NCI-H526 treated with DMSO at 0.1 percent for 48 hours (cell line): Measurements from ENCODE around the gene ZXDC.

Source experiments
- DNase-seq: peaks from one replicate; lab custom pipeline; 2025; lab: John Stamatoyannopoulos, UW

ZXDC gene

DNA sequence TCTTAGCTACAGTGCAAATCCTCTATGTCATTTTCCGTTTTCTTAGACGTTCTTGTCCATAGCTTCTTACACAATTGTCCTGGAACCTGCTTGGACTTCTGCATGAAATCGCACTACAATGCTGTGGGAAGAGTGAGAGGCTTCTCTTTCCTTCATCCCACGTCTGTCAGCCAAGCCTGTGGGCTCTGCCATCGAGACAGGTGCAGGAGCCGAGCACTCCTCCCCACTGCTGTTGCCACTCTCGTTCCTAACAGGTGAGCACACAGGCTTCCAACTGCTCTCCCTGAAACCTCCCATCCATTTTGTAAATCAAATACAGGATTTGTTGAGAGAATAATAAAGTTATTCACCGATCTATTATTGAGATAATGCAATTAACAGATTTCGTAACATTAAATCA, 23.5 kb downstream of the ZXDC start:
- no peak for DNase-seq

- DNase-seq = no peak
These were observed 24.2 kb downstream of the ZXDC start for GRCh38 chr3:126451511-126451910.

DNA sequence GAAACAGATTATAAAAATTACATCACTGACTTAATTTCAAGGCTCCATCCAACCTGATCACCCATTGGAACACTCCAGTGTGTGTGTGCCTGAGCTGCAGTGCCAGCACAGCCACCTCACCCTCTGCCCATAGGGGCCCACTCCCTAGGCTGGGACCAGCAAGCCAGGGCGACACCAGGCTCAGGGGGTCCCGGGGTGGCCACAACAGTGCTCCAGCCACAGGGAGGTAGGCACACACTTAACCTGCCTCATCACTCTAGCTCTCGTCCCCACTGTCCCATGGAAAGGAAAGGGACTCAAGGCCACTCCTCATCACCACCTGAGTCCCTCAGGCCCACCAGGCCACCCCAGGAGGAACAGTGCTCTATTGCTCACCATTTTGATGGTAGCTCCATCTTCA, 24.9 kb downstream of the ZXDC start:
- no peak for DNase-seq

DNA sequence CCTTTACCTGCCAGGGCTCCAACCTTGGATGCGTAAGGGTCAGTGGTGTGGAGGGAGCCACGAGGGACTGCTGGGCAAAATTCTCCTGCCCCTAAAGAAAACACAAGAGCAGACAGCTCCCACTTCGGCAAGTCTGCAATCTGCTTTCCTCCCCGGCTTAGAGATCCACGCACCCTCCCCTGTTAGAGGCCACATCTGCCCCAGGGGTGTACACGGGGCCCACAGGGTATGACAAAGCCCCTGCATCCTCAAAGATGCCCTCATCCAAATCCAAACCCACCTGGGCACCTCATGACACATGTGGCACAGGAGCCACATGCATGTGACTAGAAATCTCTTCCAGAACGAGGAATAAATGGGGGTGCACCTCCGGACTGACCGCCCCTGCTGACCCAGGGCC, 25.5 kb downstream of the ZXDC start:
- no peak for DNase-seq

DNA sequence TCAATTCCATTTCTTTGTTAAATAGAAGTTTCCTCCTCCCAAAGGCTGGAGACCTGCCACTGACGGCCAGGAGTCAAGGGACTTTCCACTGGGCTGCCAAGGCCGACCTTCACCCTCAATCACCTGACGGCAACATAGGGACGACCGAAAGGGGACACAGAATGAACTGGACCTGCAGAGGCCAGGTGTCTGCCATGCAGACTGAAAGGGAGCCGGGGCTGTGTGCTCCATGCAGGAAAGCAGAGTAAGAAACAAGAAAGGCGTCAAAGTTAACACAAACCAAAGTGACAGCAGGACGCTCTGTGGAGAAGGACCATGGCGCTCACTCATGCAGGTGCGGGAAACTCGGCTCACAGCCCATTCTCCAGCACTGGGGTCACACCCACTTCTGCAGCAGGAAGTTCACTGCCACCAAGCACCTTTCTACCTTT, 26.1 kb downstream of the ZXDC start:
- DNase-seq = no peak

DNA sequence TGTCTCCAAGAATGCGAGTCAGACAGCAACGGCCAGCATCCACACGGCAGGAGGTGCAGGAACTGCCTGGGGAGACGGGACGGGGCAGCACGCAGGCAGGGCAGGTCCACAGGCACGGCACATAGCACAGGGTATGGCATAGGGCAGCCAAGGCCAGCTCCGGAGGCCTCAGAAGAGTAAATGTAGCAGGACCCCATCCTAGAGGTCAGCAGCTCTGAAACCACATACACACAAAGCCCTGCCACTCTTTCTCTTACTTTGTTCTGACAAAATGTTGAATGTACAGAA, 26.9 kb downstream of the ZXDC start:
- DNase-seq = no peak

GRCh38 chr3:126448136-126448892, 27.4 kb downstream of the ZXDC start:
- no peak for DNase-seq

- no peak for DNase-seq
These were observed 28.1 kb downstream of the ZXDC start for GRCh38 chr3:126447456-126448106.

DNA sequence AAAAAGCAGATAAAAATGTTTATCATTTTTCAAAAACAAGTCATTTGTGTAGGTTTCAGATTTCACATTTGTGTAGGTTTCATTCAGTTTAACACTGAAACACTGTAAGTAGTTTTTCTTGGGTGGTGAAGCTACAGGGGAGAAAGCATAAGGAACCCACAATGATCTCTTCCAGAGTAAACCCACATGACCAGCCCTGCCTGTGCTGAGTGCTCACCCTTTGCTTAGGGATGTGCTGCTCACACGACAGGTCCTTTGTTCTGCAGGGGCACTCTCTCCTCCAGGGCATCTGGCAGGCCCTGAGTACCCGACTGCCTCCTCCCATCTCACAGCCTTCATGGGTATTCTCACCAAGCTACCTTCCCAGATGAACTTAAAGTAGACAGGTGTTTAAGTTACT, 28.9 kb downstream of the ZXDC start:
- DNase-seq = no peak

GRCh38 chr3:126446301-126446700, 29.4 kb downstream of the ZXDC start:
- no peak for DNase-seq

DNA sequence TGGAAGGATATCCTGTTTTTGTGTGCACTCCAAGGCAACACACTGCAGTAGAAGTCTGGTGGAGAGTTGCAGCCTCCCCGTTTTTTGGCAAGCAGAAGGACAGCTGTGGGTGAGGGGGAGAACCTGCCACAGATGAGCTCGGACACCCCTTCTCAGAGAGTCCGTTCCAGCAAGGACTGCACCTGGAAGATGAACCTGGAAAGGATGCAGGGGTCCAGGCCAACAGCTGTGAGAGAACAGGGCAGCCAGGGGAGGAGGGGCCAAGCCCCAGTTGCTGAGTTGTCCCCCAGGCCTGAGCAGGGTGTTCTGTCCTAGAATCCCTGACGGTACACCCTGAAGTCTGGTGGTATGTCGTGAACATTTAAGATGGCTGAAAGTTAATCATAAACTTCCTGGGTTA, 30.2 kb downstream of the ZXDC start:
- DNase-seq = no peak

DNA sequence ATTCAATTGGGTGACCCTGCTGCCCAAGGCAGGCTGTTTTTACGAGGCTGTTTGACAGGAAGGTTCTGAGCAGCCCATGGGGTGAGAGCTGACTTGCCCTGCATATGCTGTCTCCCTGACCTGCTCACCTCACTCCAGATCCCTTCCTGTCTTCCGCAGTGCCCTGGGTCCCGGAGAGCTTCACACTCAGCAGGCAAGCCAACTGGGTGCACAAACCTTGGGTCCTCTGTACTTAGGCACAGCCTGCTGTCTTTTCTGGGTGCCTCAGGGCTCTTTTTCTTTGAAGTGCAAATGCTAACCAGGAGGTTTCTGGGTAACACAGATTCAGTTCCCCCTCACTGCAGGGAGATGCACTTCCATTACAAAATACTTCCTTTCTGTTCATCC, 32.8 kb downstream of the ZXDC start:
- no peak for DNase-seq

GRCh38 chr3:126442094-126442855, 33.4 kb downstream of the ZXDC start:
- DNase-seq = no peak

DNA sequence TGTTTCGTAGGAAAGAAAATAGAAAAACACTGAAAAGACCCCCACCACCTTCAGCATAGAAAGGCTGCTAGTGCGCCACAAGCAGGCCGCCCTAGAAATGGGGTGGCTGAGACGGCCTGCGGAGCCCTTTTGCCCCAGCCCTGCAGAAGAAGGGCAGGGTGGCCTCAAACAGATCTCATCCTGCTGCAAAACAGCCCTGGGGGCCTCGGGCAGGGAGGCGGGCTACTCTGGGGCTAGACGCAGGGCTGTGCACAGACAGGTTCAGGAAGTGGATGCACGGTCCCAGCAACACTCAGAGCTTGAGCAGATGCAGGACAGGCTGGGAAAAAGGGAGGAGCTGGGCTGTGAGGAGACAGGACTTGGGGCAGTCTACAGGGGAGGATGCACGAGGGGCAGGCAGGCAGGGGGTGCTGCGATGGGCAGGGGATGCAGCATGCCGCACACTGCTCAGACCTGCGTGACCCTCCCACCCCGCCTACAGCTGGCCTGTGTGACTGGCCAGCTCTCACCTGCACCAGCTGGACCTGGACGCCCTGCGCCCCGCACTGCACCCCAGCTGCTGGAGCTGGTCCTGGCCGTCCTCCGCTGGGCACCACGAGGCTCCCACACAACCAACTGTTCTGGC, 34.3 kb downstream of the ZXDC start:
- DNase-seq = no peak

GRCh38 chr3:126440709-126440995, 35.0 kb downstream of the ZXDC start:
- DNase-seq = no peak

DNA sequence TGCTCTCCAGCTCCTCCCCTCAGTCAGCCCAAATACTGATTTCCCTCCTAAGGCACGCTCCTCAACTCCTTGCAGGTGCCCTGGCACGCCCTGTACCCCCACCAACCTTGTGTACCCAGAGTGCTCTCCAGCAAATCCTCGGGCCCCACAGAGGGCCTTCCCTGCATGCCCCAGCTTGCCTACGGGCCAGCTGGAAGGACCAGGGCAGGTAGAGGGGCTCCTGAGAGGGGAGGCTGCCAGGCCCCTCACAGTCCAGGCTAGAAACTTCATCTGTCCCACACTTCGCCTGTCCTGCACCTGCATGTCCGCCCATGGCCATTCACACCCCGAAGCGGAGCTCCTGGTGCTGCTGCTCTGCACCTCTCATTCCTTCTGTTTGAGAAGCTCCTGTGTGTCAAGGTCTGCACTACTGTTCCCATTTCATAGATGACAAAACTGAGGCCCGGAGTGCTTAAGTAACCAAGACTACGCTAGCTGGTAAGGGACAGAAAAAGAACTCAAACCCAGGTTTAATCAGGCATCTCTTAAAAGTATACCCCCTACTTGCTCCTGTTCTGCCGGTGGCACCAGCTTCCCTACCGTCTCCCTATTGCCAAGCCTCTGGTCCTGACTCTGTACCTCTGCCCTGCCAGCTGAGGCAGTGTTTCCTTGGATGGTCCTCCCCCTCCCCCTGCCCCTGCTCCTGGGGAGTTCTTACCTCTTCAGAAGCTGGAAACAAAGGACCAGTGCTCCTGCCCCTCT, 35.6 kb downstream of the ZXDC start:
- no peak for DNase-seq

DNA sequence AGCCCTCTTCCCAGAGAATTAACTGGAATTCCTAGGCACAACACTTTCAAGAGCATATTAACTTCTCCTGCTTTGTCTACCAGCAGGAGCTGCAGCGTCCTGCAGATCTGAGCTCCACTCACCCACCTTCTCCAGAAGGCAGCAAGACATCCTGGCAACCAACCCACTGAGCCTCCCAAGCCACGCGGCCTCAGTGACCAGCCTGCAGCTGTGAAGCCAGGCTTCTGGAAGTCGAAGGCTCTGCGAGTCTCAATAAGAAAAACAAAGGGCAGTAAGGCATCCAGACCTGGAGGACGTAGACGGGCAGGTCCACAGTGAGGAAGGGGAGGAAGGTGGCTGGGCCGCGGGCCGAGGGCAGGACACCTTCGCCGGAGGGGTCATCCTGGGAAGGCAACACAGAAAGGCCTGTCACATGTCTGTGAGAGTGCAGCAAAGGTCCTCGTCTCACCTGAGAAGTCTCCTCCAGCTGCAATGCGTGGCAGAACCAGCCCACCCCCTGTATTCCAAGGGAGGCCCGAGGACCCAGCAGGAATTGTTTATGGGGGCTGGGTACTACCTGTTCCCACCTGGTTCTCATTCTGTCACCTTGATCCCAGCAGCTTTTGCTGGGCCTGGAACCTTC, 36.2 kb downstream of the ZXDC start:
- no peak for DNase-seq

- no peak for DNase-seq
These were observed 36.9 kb downstream of the ZXDC start for GRCh38 chr3:126438746-126439145.

DNA sequence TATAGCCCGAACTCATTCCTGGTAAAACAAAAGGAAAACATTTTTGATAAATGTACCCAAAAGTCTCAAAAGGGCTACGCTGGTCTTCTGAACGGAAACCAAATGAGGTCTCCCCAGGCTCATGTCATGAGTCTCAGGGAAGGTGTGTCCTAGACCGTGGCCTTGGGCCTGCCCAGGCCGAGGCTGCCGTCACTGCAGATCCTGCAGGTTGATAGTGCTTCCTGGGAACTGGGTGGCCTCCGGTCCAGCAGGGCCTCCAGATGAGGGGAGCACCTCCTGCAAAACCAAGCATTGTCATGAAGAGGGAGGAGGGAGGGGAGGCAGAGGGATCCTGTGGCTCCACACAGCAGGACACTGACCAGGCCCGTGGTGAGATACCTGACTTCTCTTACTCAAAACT, 37.5 kb downstream of the ZXDC start:
- no peak for DNase-seq

GRCh38 chr3:126436826-126437717, 38.6 kb downstream of the ZXDC start:
- no peak for DNase-seq
